GM12878 (cell line): Measurements from ENCODE around the gene CDC45.

Experiments used
- CTCF ChIP-seq, 3 experiments: IDR thresholded peaks in 2 of 3; conservative IDR thresholded peaks in 1 of 3; 2 replicates each; pipeline ENCODE4 v1.5.1; 2011; ENCODE audit warnings: low read depth in 3 of 3, low read length in 3 of 3, mild to moderate bottlenecking in 3 of 3, control low read depth in 2 of 3, moderate library complexity in 2 of 3, inconsistent platforms in 1 of 3, mixed read lengths in 1 of 3; ENCODE audit not compliant: control insufficient read depth in 2 of 3, insufficient read depth in 1 of 3; ENCODE audit errors: extremely low read depth in 1 of 3
- EZH2 ChIP-seq: IDR thresholded peaks from 2 replicates; pipeline ENCODE4 v1.6.1; 2012; ENCODE audit warnings: low read depth, mild to moderate bottlenecking, control low read depth, inconsistent platforms, low read length, borderline replicate concordance; ENCODE audit not compliant: control insufficient read depth
- JUND ChIP-seq: IDR thresholded peaks from 2 replicates; pipeline ENCODE4 v1.6.1; 2012; ENCODE audit warnings: low read depth, mild to moderate bottlenecking, low read length, improper control_type of control experiment, moderate library complexity

GRCh38 chr22:19510919-19511341 lies 31.2 kb downstream of the CDC45 start:
- TF ChIP-seq CTCF (IDR thresholded peaks at IDR 0.05 in 2 of 3, conservative IDR thresholded peaks at IDR 0.05 in 1 of 3; ENCODE audit: control insufficient read depth in 2 of 3, extremely low read depth in 1 of 3, insufficient read depth in 1 of 3, low read depth in 3 of 3, low read length in 3 of 3): no peak
- no peak for TF ChIP-seq JUND
- no peak for TF ChIP-seq EZH2
